Endothelial cell (in vitro differentiated cells): ENCODE measurements around the gene RASA1. TPM values are rescaled to one million over a fixed set of nuclear protein-coding genes. Genes with fewer than 3 reads are reported as not detected.
A peak's percentile ranks its signal among the peaks of the same experiment; 100 is the strongest.

ENCODE experiments used
- DNase-seq: peaks from one replicate; pipeline ENCODE4 v3.0.0; 2021; ENCODE audit warnings: low spot score
- H3K27ac Mint-ChIP-seq: one replicate; pipeline ENCODE4 v1.8.0; 2021; ENCODE audit warnings: mixed read lengths, inconsistent platforms; ENCODE audit not compliant: unreplicated experiment
- H3K27me3 Mint-ChIP-seq: one replicate; pipeline ENCODE4 v1.8.0; 2021; ENCODE audit warnings: mild to moderate bottlenecking, moderate library complexity, mixed read lengths, inconsistent platforms; ENCODE audit not compliant: unreplicated experiment
- H3K36me3 Mint-ChIP-seq: one replicate; pipeline ENCODE4 v1.8.0; 2021; ENCODE audit warnings: mild to moderate bottlenecking, low read depth, mixed read lengths, inconsistent platforms; ENCODE audit not compliant: unreplicated experiment
- H3K4me1 Mint-ChIP-seq: one replicate; pipeline ENCODE4 v1.8.0; 2021; ENCODE audit warnings: mild to moderate bottlenecking, mixed read lengths, inconsistent platforms; ENCODE audit not compliant: unreplicated experiment
- H3K4me3 Mint-ChIP-seq: one replicate; pipeline ENCODE4 v1.8.0; 2021; ENCODE audit warnings: mild to moderate bottlenecking, mixed read lengths, inconsistent platforms; ENCODE audit not compliant: unreplicated experiment
- H3K9me3 Mint-ChIP-seq: one replicate; pipeline ENCODE4 v1.8.0; 2021; ENCODE audit warnings: mixed read lengths, inconsistent platforms; ENCODE audit not compliant: unreplicated experiment
- CTCF ChIP-seq: fragments of 200-600 bp; sonication (generic); IDR thresholded peaks from one replicate; pipeline ENCODE4 v1.5.0; 2021; ENCODE audit warnings: antibody characterized with exemption; ENCODE audit not compliant: unreplicated experiment
- total RNA-seq: library from RNA; stranded (reverse); fragmentation: NEBNext Ultra II Directional; extraction: Animal tissue kit (Norgen Biotek cat#: 25700); gene quantifications from one replicate; pipeline ENCODE4 v1.2.1, GENCODE V29; 2021; ENCODE audit not compliant: unreplicated experiment

Gene RASA1
- total RNA-seq, 1 donor from 2014 or later = 48.7 TPM

GRCh38 chr5:87390075-87390474 lies 122.4 kb downstream of the RASA1 start:
- Mint-ChIP-seq H3K4me3 (no peak overlapping the region), H3K4me1 (no peaks in the 10 kb centered on the region), H3K27me3 (no peaks in the 10 kb centered on the region), H3K27ac (no peak overlapping the region), H3K9me3 (no peaks in the 10 kb centered on the region), H3K36me3 (peaks cover 27% of the 10 kb centered on the region)
- no peak for DNase-seq
- no peak for TF ChIP-seq CTCF

GRCh38 chr5:87390576-87391199 lies 123.0 kb downstream of the RASA1 start:
- peak overlapping the region; percentile 42 for H3K4me3 Mint-ChIP-seq
- no peaks in the 10 kb centered on the region for H3K9me3 Mint-ChIP-seq
- no peaks in the 10 kb centered on the region for H3K27me3 Mint-ChIP-seq
- no peak for TF ChIP-seq CTCF
- no peak overlapping the region for H3K27ac Mint-ChIP-seq
- peaks cover 26% of the 10 kb centered on the region for H3K36me3 Mint-ChIP-seq
- no peaks in the 10 kb centered on the region for H3K4me1 Mint-ChIP-seq
- no peak for DNase-seq

- Mint-ChIP-seq H3K4me3 (peak overlapping the region; percentile 35), H3K4me1 (no peaks in the 10 kb centered on the region), H3K27ac (no peak overlapping the region), H3K9me3 (no peaks in the 10 kb centered on the region), H3K27me3 (no peaks in the 10 kb centered on the region), H3K36me3 (peaks cover 28% of the 10 kb centered on the region)
- no peak for TF ChIP-seq CTCF
- DNase-seq = no peak
Measured at GRCh38 chr5:87392170-87392569, 124.5 kb downstream of the RASA1 start.

- Mint-ChIP-seq H3K27ac (no peak overlapping the region), H3K4me1 (no peaks in the 10 kb centered on the region), H3K9me3 (no peaks in the 10 kb centered on the region), H3K36me3 (peaks cover 28% of the 10 kb centered on the region), H3K27me3 (no peaks in the 10 kb centered on the region), H3K4me3 (peak overlapping the region; percentile 35)
- TF ChIP-seq CTCF = no peak
- no peak for DNase-seq
Measured at GRCh38 chr5:87392801-87393200, 125.1 kb downstream of the RASA1 start.

- Mint-ChIP-seq H3K4me1 (no peaks in the 10 kb centered on the region), H3K9me3 (no peaks in the 10 kb centered on the region), H3K27ac (no peak overlapping the region), H3K4me3 (no peak overlapping the region), H3K27me3 (no peaks in the 10 kb centered on the region), H3K36me3 (peaks cover 28% of the 10 kb centered on the region)
- DNase-seq = no peak
- TF ChIP-seq CTCF = no peak
Measured at GRCh38 chr5:87393331-87393730, 125.6 kb downstream of the RASA1 start.
